ENCODE results near the gene MTA3.

DNA sequence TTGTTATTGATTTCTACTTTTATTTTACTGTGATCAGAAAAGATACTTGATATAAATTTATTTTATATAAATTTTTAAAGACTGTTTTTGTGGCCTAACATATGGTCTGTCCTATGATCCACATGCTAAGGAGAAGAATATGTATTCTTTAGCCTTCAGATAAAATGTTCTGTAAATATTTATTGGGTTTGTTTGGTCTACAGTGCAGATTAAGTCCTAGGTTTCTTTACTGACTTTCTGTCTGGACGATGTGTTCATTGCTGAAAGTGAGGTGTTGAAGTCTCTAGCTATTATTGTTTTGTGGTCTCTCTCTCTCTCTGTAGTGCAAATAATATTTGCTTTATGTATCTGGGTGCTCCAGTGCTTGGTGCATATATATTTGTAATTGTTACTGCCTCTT is 165.4 kb downstream of the MTA3 start:
- TF ChIP-seq, protein P1, sequence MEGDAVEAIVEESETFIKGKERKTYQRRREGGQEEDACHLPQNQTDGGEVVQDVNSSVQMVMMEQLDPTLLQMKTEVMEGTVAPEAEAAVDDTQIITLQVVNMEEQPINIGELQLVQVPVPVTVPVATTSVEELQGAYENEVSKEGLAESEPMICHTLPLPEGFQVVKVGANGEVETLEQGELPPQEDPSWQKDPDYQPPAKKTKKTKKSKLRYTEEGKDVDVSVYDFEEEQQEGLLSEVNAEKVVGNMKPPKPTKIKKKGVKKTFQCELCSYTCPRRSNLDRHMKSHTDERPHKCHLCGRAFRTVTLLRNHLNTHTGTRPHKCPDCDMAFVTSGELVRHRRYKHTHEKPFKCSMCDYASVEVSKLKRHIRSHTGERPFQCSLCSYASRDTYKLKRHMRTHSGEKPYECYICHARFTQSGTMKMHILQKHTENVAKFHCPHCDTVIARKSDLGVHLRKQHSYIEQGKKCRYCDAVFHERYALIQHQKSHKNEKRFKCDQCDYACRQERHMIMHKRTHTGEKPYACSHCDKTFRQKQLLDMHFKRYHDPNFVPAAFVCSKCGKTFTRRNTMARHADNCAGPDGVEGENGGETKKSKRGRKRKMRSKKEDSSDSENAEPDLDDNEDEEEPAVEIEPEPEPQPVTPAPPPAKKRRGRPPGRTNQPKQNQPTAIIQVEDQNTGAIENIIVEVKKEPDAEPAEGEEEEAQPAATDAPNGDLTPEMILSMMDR (IDR thresholded peaks at IDR 0.05): no peak
- TF ChIP-seq POLR2A (IDR thresholded peaks at IDR 0.05): no peak
